Measurements from ENCODE around the gene KDM5A.

DNA sequence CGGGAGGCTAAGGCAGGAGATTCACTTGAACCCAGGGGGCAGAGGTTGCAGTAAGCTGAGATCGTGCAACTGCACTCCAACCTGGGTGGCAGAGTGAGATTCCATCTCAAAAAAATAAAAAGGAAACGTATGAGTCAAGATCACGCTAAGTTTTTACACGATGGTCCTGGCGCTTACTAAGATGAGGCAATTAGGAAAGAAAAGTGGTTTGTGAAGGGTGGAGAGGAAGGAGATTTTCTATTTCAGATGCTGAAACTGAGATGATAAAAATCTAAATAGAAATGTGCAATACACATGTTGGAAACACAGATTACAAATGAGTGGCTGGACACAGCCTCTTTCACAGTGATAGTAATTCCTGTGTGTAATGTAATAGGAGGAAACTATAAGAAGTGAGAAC, 63.2 kb downstream of the KDM5A start:
- TF ChIP-seq, protein P1, sequence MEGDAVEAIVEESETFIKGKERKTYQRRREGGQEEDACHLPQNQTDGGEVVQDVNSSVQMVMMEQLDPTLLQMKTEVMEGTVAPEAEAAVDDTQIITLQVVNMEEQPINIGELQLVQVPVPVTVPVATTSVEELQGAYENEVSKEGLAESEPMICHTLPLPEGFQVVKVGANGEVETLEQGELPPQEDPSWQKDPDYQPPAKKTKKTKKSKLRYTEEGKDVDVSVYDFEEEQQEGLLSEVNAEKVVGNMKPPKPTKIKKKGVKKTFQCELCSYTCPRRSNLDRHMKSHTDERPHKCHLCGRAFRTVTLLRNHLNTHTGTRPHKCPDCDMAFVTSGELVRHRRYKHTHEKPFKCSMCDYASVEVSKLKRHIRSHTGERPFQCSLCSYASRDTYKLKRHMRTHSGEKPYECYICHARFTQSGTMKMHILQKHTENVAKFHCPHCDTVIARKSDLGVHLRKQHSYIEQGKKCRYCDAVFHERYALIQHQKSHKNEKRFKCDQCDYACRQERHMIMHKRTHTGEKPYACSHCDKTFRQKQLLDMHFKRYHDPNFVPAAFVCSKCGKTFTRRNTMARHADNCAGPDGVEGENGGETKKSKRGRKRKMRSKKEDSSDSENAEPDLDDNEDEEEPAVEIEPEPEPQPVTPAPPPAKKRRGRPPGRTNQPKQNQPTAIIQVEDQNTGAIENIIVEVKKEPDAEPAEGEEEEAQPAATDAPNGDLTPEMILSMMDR (IDR thresholded peaks at IDR 0.05), result no peak
- no peak for TF ChIP-seq POLR2A (IDR thresholded peaks at IDR 0.05)
